ENCODE data around the gene GALNT6. TPM values are rescaled to one million over a fixed set of nuclear protein-coding genes. Genes with fewer than 3 reads are reported as not detected.

GALNT6 gene
- total and polyA plus RNA-seq, 9 of the 15 experiments (the other 6 are each of a cell fraction or from before 2014, with no cell fraction given), result 1.5 to 8.6 (median 5.1) TPM

DNA sequence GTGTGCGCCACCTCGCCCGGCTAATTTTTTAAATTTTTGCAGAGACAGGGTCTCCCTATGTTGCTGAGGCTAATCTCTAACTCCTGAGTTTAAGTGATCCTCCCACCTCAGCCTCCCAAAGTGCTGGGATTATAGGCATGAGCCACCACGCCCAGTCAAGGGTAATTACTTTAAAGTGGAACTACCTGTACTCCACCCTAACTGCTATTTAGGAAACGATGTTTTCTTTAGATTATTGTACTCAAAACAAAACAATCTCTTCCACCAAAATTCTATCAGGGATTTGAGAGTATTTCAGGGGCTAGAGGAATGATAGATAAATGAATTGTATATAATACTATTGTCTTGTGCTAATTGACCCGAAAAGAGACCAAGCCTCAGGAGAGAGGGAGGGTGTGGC is 57.7 kb downstream of the GALNT6 start:
- BruUV-seq (replicated peaks), result no TSS peak
- no peak overlapping the region for H3K4me2 ChIP-seq (ENCODE audit: insufficient read depth, low read length)
- H3K9me1 ChIP-seq (ENCODE audit: control insufficient read depth, insufficient read depth, low read length), result no peaks in the 10 kb centered on the region
- ATAC-seq (no peak), DNase-seq (ENCODE audit: extremely low read depth in 1 of 4, low spot score in 3 of 4) (no peak), FAIRE-seq (no peak)
- H3K4me1 ChIP-seq (replicated peaks in 1 of 2; ENCODE audit: control insufficient read depth in 2 of 2, insufficient read depth in 2 of 2, low read length in 2 of 2), result peaks cover 8 to 24% of the 10 kb centered on the region in 2 experiments
- no peak overlapping the region for H3K4me3 ChIP-seq
- H3K36me3 ChIP-seq (ENCODE audit: control insufficient read depth, insufficient read depth, low read length), result no peaks in the 10 kb centered on the region
- POLR2A ChIA-PET, result no interaction called here
- in situ Hi-C loops (cut with MboI), result no loop called here
- CTCF ChIA-PET (ENCODE audit: low intra/inter-chr PET ratio), result no interaction called here
- TF ChIP-seq PHF8 (IDR thresholded peaks at IDR 0.05; ENCODE audit: borderline replicate concordance, low read length), result no peak
- TF ChIP-seq KLF1 (tag; IDR thresholded peaks at IDR 0.05), result no peak
- TF ChIP-seq XRCC3 (IDR thresholded peaks at IDR 0.05), result no peak
- TF ChIP-seq, protein P1, sequence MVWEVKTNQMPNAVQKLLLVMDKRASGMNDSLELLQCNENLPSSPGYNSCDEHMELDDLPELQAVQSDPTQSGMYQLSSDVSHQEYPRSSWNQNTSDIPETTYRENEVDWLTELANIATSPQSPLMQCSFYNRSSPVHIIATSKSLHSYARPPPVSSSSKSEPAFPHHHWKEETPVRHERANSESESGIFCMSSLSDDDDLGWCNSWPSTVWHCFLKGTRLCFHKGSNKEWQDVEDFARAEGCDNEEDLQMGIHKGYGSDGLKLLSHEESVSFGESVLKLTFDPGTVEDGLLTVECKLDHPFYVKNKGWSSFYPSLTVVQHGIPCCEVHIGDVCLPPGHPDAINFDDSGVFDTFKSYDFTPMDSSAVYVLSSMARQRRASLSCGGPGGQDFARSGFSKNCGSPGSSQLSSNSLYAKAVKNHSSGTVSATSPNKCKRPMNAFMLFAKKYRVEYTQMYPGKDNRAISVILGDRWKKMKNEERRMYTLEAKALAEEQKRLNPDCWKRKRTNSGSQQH (CRISPR knock-in tag; IDR thresholded peaks at IDR 0.05), result no peak
- TF ChIP-seq RBM25 (IDR thresholded peaks at IDR 0.05; ENCODE audit: low read depth, low read length, severe bottlenecking), result no peak
- no peak for TF ChIP-seq ZFP36 (IDR thresholded peaks at IDR 0.05; ENCODE audit: low read depth, low read length, partially characterized antibody)
- TF ChIP-seq STAT5B (CRISPR knock-in tag; IDR thresholded peaks at IDR 0.05), result no peak
- TF ChIP-seq ZNF77 (CRISPR knock-in tag; IDR thresholded peaks at IDR 0.05), result no peak
- TF ChIP-seq, protein P2, sequence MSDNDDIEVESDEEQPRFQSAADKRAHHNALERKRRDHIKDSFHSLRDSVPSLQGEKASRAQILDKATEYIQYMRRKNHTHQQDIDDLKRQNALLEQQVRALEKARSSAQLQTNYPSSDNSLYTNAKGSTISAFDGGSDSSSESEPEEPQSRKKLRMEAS (CRISPR knock-in tag; IDR thresholded peaks at IDR 0.05), result no peak
- no peak for TF ChIP-seq SIX5 (IDR thresholded peaks at IDR 0.05; ENCODE audit: borderline replicate concordance in 1 of 2, insufficient read depth in 1 of 2, low read depth in 1 of 2, low read length in 2 of 2)
- no peak for TF ChIP-seq ZNF431 (CRISPR knock-in tag; IDR thresholded peaks at IDR 0.05)
- TF ChIP-seq SREBF1 (IDR thresholded peaks at IDR 0.05; ENCODE audit: borderline replicate concordance, low read depth, low read length), result no peak
- no peak for TF ChIP-seq ZZZ3 (IDR thresholded peaks at IDR 0.05)
- no peak for TF ChIP-seq TGIF2 (CRISPR knock-in tag; IDR thresholded peaks at IDR 0.05)
- TF ChIP-seq, protein P3, sequence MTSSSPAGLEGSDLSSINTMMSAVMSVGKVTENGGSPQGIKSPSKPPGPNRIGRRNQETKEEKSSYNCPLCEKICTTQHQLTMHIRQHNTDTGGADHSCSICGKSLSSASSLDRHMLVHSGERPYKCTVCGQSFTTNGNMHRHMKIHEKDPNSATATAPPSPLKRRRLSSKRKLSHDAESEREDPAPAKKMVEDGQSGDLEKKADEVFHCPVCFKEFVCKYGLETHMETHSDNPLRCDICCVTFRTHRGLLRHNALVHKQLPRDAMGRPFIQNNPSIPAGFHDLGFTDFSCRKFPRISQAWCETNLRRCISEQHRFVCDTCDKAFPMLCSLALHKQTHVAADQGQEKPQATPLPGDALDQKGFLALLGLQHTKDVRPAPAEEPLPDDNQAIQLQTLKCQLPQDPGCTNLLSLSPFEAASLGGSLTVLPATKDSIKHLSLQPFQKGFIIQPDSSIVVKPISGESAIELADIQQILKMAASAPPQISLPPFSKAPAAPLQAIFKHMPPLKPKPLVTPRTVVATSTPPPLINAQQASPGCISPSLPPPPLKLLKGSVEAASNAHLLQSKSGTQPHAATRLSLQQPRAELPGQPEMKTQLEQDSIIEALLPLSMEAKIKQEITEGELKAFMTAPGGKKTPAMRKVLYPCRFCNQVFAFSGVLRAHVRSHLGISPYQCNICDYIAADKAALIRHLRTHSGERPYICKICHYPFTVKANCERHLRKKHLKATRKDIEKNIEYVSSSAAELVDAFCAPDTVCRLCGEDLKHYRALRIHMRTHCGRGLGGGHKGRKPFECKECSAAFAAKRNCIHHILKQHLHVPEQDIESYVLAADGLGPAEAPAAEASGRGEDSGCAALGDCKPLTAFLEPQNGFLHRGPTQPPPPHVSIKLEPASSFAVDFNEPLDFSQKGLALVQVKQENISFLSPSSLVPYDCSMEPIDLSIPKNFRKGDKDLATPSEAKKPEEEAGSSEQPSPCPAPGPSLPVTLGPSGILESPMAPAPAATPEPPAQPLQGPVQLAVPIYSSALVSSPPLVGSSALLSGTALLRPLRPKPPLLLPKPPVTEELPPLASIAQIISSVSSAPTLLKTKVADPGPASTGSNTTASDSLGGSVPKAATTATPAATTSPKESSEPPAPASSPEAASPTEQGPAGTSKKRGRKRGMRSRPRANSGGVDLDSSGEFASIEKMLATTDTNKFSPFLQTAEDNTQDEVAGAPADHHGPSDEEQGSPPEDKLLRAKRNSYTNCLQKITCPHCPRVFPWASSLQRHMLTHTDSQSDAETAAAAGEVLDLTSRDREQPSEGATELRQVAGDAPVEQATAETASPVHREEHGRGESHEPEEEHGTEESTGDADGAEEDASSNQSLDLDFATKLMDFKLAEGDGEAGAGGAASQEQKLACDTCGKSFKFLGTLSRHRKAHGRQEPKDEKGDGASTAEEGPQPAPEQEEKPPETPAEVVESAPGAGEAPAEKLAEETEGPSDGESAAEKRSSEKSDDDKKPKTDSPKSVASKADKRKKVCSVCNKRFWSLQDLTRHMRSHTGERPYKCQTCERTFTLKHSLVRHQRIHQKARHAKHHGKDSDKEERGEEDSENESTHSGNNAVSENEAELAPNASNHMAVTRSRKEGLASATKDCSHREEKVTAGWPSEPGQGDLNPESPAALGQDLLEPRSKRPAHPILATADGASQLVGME (CRISPR knock-in tag; IDR thresholded peaks at IDR 0.05), result no peak
- TF ChIP-seq BRCA1 (IDR thresholded peaks at IDR 0.05), result no peak
- TF ChIP-seq BRCA1 (CRISPR knock-in tag; IDR thresholded peaks at IDR 0.05), result no peak
- no peak for TF ChIP-seq SMARCA5 (IDR thresholded peaks at IDR 0.05)
- intact Hi-C loops (cut with micrococcal nuclease), result no loop called here
- no peaks in the 10 kb centered on the region for H4K20me1 ChIP-seq (replicated peaks; ENCODE audit: control insufficient read depth, insufficient read depth, low read length)
- H3K79me2 ChIP-seq (ENCODE audit: control insufficient read depth, insufficient read depth, low read length), result no peaks in the 10 kb centered on the region
- H3K9ac ChIP-seq (ENCODE audit: insufficient read depth in 1 of 2, low read depth in 2 of 2, low read length in 2 of 2), result no peak overlapping the region
- H2AFZ ChIP-seq (ENCODE audit: low read depth, low read length), result peak overlapping the region; percentile 36; the same call in 1 of the 2 replicates
- no peaks in the 10 kb centered on the region for H3K27me3 ChIP-seq (ENCODE audit: control insufficient read depth in 2 of 2, insufficient read depth in 2 of 2, low read length in 2 of 2)
- H3K9me3 ChIP-seq (replicated peaks; ENCODE audit: control insufficient read depth, insufficient read depth, low read depth, low read length), result no peaks in the 10 kb centered on the region
- 38% methylated on average over 6 of the region's 6 CpGs for WGBS (ENCODE audit: insufficient coverage, low coverage, missing lambda C conversion rate)
- H3K27ac ChIP-seq (ENCODE audit: extremely low read depth, low read depth, low read length), result no peak overlapping the region
